HL-60 (cell line): ENCODE measurements around the gene ATF6B.

Source experiments
- CTCF ChIP-seq: IDR thresholded peaks from one replicate; pipeline ENCODE4 v1.5.1; 2011; ENCODE audit warnings: low read length, control low read depth, inconsistent platforms; ENCODE audit not compliant: insufficient read depth
- GABPA ChIP-seq: IDR thresholded peaks from 2 replicates; pipeline ENCODE4 v1.6.1; 2012; ENCODE audit warnings: low read depth

DNA sequence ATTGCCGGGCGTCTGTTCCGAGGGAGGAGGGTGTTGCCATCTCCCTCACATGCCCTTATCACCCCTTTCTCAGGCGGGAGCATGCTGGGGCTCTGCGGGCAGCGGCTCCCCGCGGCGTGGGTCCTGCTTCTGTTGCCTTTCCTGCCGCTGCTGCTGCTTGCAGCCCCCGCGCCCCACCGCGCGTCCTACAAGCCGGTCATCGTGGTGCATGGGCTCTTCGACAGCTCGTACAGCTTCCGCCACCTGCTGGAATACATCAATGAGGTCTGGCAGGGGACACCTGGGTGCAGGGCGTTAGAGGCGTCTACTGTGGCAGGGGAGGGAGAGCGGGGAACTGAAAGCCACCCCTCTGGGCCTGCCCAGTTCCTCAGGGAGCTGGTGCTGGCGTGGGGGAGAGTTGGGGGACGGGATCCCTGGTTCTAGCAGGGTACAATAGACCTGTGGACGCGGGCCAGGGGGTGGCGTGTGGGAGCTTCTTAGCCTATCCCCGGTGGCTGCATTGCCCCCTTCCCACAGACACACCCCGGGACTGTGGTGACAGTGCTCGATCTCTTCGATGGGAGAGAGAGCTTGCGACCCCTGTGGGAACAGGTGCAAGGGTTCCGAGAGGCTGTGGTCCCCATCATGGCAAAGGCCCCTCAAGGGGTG, 26.6 kb upstream of the ATF6B start:
- TF ChIP-seq CTCF = peak; percentile 10
- no peak for TF ChIP-seq GABPA
